Body of pancreas (tissue), 4 donors: ENCODE results near the gene PALMD.

Experiments
- CTCF ChIP-seq, 7 experiments: fragments of 450-650 bp in 4 of 7; fragments of 200-600 bp in 3 of 7; sonication (generic) in 3 of 7; IDR thresholded peaks; one replicate each; pipeline ENCODE4 v1.5.1; 2016 to 2019; ENCODE audit warnings: antibody characterized with exemption in 7 of 7
- POLR2A ChIP-seq, 3 donors: fragments of 450-650 bp; IDR thresholded peaks; one replicate each; pipeline ENCODE4 v1.6.1; 2016; ENCODE audit warnings: antibody characterized with exemption in 3 of 3, mild to moderate bottlenecking in 2 of 3

- TF ChIP-seq CTCF (IDR thresholded peaks at IDR 0.05) (no peak), POLR2A (IDR thresholded peaks at IDR 0.05) (no peak)
Measured at GRCh38 chr1:99623554-99623953, 22.4 kb upstream of the PALMD start.
